Tibial nerve (tissue), 4 donors: ENCODE results near the gene EPB41L4A.

Experiments used
- EP300 ChIP-seq, 2 donors: sonication (generic); formaldehyde crosslinking; IDR thresholded peaks; one replicate each; pipeline ENCODE4 v1.6.1; 2017; ENCODE audit warnings: antibody characterized with exemption in 2 of 2, mild to moderate bottlenecking in 1 of 2
- POLR2A ChIP-seq, 2 donors: fragments of 450-650 bp; IDR thresholded peaks; one replicate each; pipeline ENCODE4 v1.6.1; 2017; ENCODE audit warnings: antibody characterized with exemption in 2 of 2, mild to moderate bottlenecking in 2 of 2, moderate library complexity in 2 of 2
- TF ChIP-seq, protein P1 (sequence below), 5 experiments: fragments of 200-600 bp in 3 of 5; fragments of 450-650 bp in 2 of 5; sonication (generic) in 3 of 5; IDR thresholded peaks; one replicate each; pipeline ENCODE4 v1.5.1; 2016 to 2019; ENCODE audit warnings: antibody characterized with exemption in 5 of 5, mild to moderate bottlenecking in 3 of 5, moderate library complexity in 2 of 5

DNA sequence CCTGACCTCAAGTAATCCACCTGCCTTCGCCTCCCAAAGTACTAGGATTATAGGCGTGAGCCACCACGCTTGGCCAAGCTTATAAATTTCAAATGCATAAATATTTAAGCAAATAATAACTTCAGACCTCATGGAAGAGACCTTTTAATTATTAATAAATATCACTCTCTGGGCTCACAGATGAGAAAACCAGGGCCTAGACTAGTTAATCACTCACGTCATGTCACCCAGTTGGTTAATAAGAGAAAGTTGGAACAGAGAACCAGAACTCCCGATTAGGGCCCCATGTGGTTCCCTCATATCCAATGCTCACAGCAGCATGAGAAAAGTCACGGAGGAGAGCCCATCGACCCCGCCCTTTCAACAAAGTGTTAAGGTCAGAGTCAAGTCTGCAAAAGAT, 79.3 kb downstream of the EPB41L4A start:
- TF ChIP-seq POLR2A (IDR thresholded peaks at IDR 0.05) (no peak), EP300 (IDR thresholded peaks at IDR 0.05) (no peak)
- TF ChIP-seq, protein P1, sequence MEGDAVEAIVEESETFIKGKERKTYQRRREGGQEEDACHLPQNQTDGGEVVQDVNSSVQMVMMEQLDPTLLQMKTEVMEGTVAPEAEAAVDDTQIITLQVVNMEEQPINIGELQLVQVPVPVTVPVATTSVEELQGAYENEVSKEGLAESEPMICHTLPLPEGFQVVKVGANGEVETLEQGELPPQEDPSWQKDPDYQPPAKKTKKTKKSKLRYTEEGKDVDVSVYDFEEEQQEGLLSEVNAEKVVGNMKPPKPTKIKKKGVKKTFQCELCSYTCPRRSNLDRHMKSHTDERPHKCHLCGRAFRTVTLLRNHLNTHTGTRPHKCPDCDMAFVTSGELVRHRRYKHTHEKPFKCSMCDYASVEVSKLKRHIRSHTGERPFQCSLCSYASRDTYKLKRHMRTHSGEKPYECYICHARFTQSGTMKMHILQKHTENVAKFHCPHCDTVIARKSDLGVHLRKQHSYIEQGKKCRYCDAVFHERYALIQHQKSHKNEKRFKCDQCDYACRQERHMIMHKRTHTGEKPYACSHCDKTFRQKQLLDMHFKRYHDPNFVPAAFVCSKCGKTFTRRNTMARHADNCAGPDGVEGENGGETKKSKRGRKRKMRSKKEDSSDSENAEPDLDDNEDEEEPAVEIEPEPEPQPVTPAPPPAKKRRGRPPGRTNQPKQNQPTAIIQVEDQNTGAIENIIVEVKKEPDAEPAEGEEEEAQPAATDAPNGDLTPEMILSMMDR (IDR thresholded peaks at IDR 0.05): no peak
